ENCODE measurements around the gene CAB39.

CAB39 gene

DNA sequence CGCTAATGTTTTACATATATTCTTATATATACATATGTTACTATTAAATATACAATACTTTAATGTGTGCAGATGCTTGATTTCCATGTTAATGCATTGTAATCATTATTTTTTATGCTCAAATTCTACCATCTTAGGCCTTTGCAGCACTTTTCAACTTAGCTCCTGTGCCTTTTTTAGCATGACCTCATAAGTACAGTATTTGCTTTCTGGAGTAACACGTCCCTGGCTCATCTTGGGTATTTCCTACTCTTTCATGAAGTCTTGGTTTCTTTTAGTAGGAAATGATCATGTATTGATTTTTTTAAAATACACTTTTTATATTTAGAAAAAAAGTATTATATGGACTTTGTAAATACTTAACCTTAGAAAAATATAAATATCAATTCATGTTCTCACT, 36.5 kb downstream of the CAB39 start:
- H3K27ac Mint-ChIP-seq (ENCODE audit: low read depth), result no peak overlapping the region
- H3K27me3 Mint-ChIP-seq, result no peaks in the 10 kb centered on the region
- peaks cover 56% of the 10 kb centered on the region for H3K4me1 Mint-ChIP-seq
- ATAC-seq (replicated peaks; ENCODE audit: extremely low read depth, poor library complexity, severe bottlenecking) (no peak), DNase-seq (ENCODE audit: low spot score in 2 of 2) (no peak)
- no peak overlapping the region for H3K4me3 Mint-ChIP-seq
- no peaks in the 10 kb centered on the region for H3K9me3 Mint-ChIP-seq
- peaks cover 19% of the 10 kb centered on the region for H3K36me3 Mint-ChIP-seq (ENCODE audit: insufficient read depth)

DNA sequence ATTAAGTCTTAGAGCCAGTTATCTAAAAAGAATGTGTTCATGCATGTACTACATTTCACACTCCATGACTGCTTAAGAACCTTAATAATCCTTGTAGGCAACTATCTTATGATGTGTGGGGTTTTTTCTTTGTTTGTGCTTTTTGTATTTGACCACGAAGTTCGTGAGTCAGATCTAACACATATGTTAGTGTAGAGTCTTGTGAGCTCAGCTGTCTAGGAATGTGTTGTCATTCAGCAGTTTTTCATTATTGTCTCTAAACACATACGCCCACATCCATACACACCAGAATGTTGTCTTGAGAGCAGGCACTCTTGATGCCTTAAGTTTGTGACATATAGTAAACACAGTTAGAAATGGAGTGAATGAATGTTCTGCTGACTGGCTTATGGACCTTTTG, 38.4 kb downstream of the CAB39 start:
- no peaks in the 10 kb centered on the region for H3K9me3 Mint-ChIP-seq
- no peak overlapping the region for H3K4me3 Mint-ChIP-seq
- H3K36me3 Mint-ChIP-seq (ENCODE audit: insufficient read depth), result peaks cover 14% of the 10 kb centered on the region
- H3K27ac Mint-ChIP-seq (ENCODE audit: low read depth), result peak overlapping the region; percentile 26
- H3K4me1 Mint-ChIP-seq, result peaks cover 74% of the 10 kb centered on the region
- no peaks in the 10 kb centered on the region for H3K27me3 Mint-ChIP-seq
- ATAC-seq (replicated peaks; ENCODE audit: extremely low read depth, poor library complexity, severe bottlenecking), result peak; percentile 58
- DNase-seq (ENCODE audit: low spot score in 2 of 2), result no peak

DNA sequence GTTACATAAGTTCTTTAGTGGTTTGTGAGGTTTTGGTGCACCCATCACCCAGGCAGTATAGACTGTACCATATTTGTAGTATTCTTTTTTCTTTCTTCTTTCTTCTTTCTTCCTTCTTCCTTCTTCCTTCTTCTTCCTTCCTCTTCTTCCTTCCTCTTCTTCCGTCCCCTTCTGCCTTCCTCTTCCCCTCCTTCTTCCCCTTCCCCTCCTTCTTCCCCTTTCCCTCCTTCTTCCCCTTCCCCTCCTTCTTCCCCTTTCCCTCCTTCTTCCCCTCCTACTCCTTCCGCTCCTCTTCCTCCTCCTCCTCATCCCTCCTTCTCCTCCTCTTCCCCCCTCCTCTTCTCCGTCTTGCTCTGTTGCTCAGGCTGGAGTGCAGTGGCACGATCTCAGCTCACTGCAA, 41.6 kb downstream of the CAB39 start:
- H3K36me3 Mint-ChIP-seq (ENCODE audit: insufficient read depth), result peaks cover 10% of the 10 kb centered on the region
- peaks cover 78% of the 10 kb centered on the region for H3K4me1 Mint-ChIP-seq
- DNase-seq (ENCODE audit: low spot score in 2 of 2) (no peak), ATAC-seq (replicated peaks; ENCODE audit: extremely low read depth, poor library complexity, severe bottlenecking) (no peak)
- H3K27me3 Mint-ChIP-seq, result no peaks in the 10 kb centered on the region
- H3K4me3 Mint-ChIP-seq, result no peak overlapping the region
- no peaks in the 10 kb centered on the region for H3K9me3 Mint-ChIP-seq
- H3K27ac Mint-ChIP-seq (ENCODE audit: low read depth), result peak overlapping the region; percentile 1

DNA sequence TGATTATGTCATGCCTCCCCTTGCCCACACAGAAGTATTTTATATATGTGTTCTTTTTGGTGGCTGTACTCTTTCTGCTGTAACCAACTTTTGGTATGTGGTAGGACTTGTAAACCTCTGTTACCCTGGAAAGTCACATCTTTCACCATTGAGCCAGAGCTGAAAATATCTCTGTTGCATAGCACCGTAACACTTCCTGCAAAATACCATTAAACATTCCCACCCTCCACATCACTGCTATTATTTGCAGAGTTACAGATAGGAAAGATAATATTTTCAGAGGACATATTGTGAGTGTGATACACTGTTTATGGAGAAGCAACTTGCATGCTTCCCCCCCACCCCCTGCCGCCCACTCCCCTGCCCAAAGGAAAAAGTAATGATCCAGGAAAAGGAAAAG, 44.8 kb downstream of the CAB39 start:
- H3K4me3 Mint-ChIP-seq, result peak overlapping the region; percentile 40
- DNase-seq (ENCODE audit: low spot score in 2 of 2) (no peak), ATAC-seq (replicated peaks; ENCODE audit: extremely low read depth, poor library complexity, severe bottlenecking) (peak; percentile 65)
- no peak overlapping the region for H3K27ac Mint-ChIP-seq (ENCODE audit: low read depth)
- peaks cover 64% of the 10 kb centered on the region for H3K4me1 Mint-ChIP-seq
- peaks cover 24% of the 10 kb centered on the region for H3K36me3 Mint-ChIP-seq (ENCODE audit: insufficient read depth)
- no peaks in the 10 kb centered on the region for H3K9me3 Mint-ChIP-seq
- no peaks in the 10 kb centered on the region for H3K27me3 Mint-ChIP-seq

DNA sequence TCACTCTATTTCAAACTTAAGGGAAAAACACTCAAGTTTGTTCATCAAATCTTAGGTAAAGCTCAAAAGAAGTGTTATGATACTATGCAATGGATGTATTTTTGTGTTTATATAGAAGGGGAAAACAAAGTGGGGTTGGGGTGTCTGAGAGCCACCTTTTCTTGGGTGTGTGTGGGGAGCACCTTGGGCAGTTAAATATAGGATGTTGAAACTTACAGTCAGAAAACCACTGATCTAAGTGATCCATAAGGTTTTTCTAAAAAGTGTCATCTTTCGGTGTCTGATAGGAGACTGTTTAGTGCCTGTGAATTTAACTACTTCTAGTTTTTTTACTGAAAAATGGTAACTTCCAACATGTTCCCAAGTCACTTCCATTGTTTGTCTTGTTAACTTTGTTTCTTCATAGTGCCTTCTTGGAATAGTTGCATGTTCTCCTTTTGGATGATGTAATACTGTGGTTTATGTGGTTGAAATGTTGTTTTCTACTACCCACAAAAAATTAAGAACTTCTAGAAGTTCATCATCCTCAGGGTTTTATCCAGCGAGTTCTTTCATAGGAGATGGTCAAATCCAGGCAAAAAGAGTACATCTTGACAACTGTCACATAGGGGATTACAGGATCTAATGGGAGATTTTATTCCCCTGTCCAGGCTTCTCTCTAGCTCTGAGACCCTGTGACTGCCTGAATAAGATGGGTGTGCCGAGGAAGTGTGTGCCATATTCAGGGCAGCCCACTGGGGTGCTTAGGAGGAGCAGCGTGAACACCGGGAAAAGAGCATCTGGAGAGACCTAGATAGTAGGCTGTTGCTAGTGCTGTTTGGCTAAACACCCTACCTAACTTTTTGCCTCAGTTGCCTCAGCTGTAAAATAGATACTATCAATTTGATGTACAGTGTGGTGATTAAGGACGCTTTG, 46.2 kb downstream of the CAB39 start:
- peaks cover 58% of the 10 kb centered on the region for H3K4me1 Mint-ChIP-seq
- DNase-seq (ENCODE audit: low spot score in 2 of 2), result no peak

DNA sequence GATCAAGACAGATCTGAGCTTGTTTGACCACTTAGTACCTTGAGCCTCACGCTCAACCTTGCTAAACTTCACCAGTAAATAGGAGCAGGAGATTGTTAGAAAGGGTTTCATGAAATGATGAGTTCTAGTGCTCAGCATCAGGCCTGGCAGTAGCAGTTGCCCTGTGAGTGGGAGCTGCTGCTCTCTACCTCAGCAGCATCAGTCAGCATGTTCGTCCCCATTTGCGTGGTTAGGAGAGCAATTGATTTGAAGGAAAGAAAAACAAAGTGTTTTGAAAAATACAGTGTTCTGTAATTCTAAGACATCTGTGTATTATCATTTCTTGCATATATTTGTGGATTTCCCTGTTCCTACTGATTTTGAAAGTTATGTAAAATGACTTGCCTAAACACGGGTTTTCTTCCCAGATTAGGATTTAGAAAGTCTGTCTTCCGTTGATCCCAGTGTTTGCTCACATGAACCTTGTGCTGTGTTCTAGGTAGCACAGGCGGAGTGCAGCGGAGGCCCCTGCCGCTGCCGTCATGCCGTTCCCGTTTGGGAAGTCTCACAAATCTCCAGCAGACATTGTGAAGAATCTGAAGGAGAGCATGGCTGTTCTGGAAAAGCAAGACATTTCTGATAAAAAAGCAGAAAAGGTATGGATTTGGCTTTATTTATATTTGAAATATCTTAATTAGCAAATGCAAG, 47.0 kb downstream of the CAB39 start:
- H3K27ac Mint-ChIP-seq (ENCODE audit: low read depth), result no peak overlapping the region
- no peaks in the 10 kb centered on the region for H3K27me3 Mint-ChIP-seq
- peaks cover 54% of the 10 kb centered on the region for H3K4me1 Mint-ChIP-seq
- H3K9me3 Mint-ChIP-seq, result no peaks in the 10 kb centered on the region
- H3K36me3 Mint-ChIP-seq (ENCODE audit: insufficient read depth), result peaks cover 25% of the 10 kb centered on the region
- ATAC-seq (replicated peaks; ENCODE audit: extremely low read depth, poor library complexity, severe bottlenecking) (no peak), DNase-seq (ENCODE audit: low spot score in 2 of 2) (no peak)
- H3K4me3 Mint-ChIP-seq, result no peak overlapping the region

More for the DNA sequence above, 46.2 kb downstream of the CAB39 start:
- Mint-ChIP-seq H3K27ac (ENCODE audit: low read depth) (peak overlapping the region; percentile 80), H3K36me3 (ENCODE audit: insufficient read depth) (peaks cover 23% of the 10 kb centered on the region), H3K4me3 (peak overlapping the region; percentile 40), H3K9me3 (no peaks in the 10 kb centered on the region), H3K27me3 (no peaks in the 10 kb centered on the region)
- ATAC-seq (replicated peaks; ENCODE audit: extremely low read depth, poor library complexity, severe bottlenecking), result no peak

DNA sequence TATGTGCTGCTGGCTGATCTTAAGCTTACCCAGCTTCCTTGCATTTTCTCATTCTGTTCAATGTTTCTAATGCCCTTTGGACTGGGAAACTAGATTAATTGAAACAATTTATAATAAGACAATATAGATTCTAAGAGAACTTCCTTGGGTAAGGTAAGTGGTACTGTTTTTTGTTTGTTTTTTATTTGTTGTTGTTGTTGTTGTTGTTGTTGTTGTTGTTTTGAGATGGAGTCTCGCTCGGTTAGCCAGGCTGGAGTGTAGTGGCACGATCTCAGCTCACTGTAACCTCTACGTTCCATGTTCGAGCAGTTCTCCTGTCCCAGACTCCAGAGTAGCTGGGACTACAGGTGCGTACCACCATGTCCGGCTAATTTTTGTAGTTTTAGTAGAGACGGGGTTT, 49.1 kb downstream of the CAB39 start:
- Mint-ChIP-seq H3K9me3 (no peaks in the 10 kb centered on the region), H3K27ac (ENCODE audit: low read depth) (no peak overlapping the region), H3K4me1 (peaks cover 39% of the 10 kb centered on the region), H3K27me3 (no peaks in the 10 kb centered on the region), H3K4me3 (no peak overlapping the region), H3K36me3 (ENCODE audit: insufficient read depth) (peaks cover 31% of the 10 kb centered on the region)
- DNase-seq (ENCODE audit: low spot score in 2 of 2), result no peak
- no peak for ATAC-seq (replicated peaks; ENCODE audit: extremely low read depth, poor library complexity, severe bottlenecking)

DNA sequence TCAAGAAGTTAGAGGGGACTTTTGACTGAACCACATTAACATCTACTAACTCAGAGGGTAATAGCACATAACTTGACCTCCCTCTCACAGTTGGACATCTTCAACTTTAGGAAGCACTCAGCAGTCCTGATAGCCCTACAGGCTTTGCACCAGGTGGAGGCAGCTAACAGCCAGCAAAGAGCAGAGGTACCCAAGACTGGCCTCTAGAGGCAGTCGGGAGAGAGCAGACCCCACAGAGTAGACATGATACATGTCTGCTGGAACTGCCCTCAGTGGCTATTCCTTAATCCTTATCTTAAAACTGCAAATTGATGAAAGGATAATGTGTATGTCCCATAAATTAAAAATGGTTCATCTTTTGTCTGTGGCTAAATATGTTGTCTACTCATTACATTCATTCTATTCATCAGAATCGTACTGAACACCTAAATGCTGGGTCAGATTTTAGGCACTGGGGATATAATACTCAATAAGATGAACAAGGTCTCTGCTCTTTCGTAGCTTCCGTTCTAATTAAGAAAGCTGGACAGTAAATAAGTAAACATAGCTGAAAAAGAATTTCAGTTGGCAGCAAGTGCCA, 49.8 kb downstream of the CAB39 start:
- H3K36me3 Mint-ChIP-seq (ENCODE audit: insufficient read depth), result peaks cover 34% of the 10 kb centered on the region
- no peak overlapping the region for H3K4me3 Mint-ChIP-seq
- DNase-seq (ENCODE audit: low spot score in 2 of 2), result no peak
- H3K27ac Mint-ChIP-seq (ENCODE audit: low read depth), result no peak overlapping the region
- H3K27me3 Mint-ChIP-seq, result no peaks in the 10 kb centered on the region
- H3K4me1 Mint-ChIP-seq, result peaks cover 40% of the 10 kb centered on the region
- no peaks in the 10 kb centered on the region for H3K9me3 Mint-ChIP-seq
- peak; percentile 82 for ATAC-seq (replicated peaks; ENCODE audit: extremely low read depth, poor library complexity, severe bottlenecking)

DNA sequence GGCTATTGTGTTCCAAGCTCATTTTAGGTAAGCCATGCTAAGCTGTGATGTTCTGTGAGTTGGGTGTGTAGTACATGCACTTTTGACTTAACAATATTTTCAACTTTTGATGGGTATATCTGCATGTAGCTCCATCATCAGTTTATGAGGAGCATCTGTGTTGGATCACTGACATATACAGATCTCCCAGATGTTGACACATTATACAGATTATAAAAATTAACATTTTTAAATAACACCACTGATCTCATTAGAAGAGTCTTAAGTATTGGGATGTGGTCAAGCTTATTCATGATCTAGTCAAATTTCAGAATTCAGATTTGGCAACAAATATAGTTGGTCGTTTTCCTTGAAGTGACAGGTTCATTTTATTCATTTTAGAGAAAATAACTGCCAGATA, 51.7 kb downstream of the CAB39 start:
- DNase-seq (ENCODE audit: low spot score in 2 of 2) (no peak), ATAC-seq (replicated peaks; ENCODE audit: extremely low read depth, poor library complexity, severe bottlenecking) (no peak)
- no peak overlapping the region for H3K4me3 Mint-ChIP-seq
- no peak overlapping the region for H3K27ac Mint-ChIP-seq (ENCODE audit: low read depth)
- peaks cover 41% of the 10 kb centered on the region for H3K4me1 Mint-ChIP-seq
- H3K27me3 Mint-ChIP-seq, result no peaks in the 10 kb centered on the region
- H3K36me3 Mint-ChIP-seq (ENCODE audit: insufficient read depth), result peaks cover 31% of the 10 kb centered on the region
- no peaks in the 10 kb centered on the region for H3K9me3 Mint-ChIP-seq

DNA sequence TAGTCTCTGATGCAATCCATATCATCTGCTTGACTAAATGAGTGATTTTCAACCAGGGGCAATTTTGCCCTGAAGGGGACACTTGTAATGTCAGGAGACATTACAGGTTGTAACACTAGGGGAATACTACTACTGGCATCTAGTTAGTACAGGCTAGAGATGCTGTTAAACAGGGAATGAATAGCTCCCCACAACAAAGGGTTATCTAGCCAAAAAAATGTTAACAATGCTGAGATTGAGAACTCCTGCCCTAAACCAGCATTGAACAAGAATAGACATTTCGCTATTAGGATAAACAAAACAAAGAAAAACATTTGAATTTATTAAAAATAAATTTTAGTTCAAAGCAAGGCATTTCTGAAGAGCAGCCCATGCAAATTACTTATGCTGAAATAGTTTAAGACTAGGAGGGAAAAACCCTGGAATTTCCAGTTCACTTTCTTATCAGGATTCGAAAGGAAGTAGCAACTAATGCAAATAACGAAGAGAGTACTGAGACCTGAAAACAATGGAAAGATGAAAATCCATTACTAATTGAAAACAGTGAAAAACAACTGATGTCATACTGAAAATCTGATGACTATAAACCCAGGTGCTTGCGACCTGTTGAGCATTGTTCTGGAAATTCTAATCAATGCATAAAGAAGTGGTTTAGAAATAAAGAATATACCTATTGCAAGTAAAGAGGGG, 53.1 kb downstream of the CAB39 start:
- ATAC-seq (replicated peaks; ENCODE audit: extremely low read depth, poor library complexity, severe bottlenecking), result no peak
- Mint-ChIP-seq H3K36me3 (ENCODE audit: insufficient read depth) (peaks cover 28% of the 10 kb centered on the region), H3K4me1 (peaks cover 34% of the 10 kb centered on the region)

DNA sequence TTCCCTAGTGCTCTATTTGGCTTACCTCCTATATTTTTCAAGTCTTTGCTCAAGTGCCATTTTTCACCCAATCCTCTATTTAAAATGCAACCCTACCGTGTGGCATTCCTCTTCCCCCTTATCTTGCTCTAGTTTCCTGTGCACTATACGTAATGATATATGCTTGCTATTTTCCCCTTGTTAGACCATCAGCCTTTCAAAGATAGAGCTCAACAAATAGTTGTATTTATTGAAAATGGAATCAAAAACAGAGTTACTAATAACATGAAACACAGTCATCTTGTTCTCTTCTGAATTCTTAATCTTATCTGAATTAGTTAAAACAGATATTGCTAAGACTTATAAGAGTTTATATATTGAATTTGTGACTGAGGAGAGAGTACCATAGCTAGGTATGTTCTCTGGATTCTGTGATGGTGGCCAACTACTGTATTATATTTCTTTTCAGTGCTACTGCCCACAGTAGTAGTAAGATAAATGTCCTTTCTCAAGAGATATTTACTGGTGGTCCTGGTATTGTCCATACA, 55.3 kb downstream of the CAB39 start:
- Mint-ChIP-seq H3K27ac (ENCODE audit: low read depth) (peak overlapping the region; percentile 72), H3K4me3 (no peak overlapping the region), H3K4me1 (peaks cover 51% of the 10 kb centered on the region), H3K27me3 (no peaks in the 10 kb centered on the region), H3K36me3 (ENCODE audit: insufficient read depth) (peaks cover 19% of the 10 kb centered on the region), H3K9me3 (no peaks in the 10 kb centered on the region)
- DNase-seq (ENCODE audit: low spot score in 2 of 2) (no peak), ATAC-seq (replicated peaks; ENCODE audit: extremely low read depth, poor library complexity, severe bottlenecking) (no peak)

More for the DNA sequence above, 53.1 kb downstream of the CAB39 start:
- no peak overlapping the region for H3K4me3 Mint-ChIP-seq
- no peaks in the 10 kb centered on the region for H3K27me3 Mint-ChIP-seq
- H3K9me3 Mint-ChIP-seq, result no peaks in the 10 kb centered on the region
- H3K27ac Mint-ChIP-seq (ENCODE audit: low read depth), result no peak overlapping the region
- DNase-seq (ENCODE audit: low spot score in 2 of 2), result no peak

DNA sequence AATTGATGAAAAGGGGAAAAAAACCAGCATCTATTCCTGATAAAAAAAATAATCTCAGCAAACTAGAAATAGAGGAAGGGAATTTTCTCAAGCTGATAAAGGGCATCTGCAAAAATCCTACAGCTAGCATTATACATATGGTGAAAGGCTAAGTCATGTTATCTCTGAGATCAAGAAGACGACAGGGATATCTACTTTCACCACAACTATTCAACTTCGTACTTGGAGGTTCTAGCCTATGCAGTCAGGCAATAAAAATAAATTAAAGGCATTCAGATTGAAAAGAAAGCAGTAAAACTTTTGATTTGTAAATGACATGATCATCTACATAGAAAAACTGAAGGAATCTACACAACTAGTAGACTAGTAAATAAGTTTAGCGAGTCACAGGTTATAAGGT, 58.2 kb downstream of the CAB39 start:
- H3K27me3 Mint-ChIP-seq, result no peaks in the 10 kb centered on the region
- H3K27ac Mint-ChIP-seq (ENCODE audit: low read depth), result peak overlapping the region; percentile 86
- no peak overlapping the region for H3K4me3 Mint-ChIP-seq

More for the DNA sequence above, 58.2 kb downstream of the CAB39 start:
- peaks cover 67% of the 10 kb centered on the region for H3K4me1 Mint-ChIP-seq
- ATAC-seq (replicated peaks; ENCODE audit: extremely low read depth, poor library complexity, severe bottlenecking) (no peak), DNase-seq (ENCODE audit: low spot score in 2 of 2) (no peak)
- H3K36me3 Mint-ChIP-seq (ENCODE audit: insufficient read depth), result peaks cover 17% of the 10 kb centered on the region
- no peaks in the 10 kb centered on the region for H3K9me3 Mint-ChIP-seq

Measured in central memory CD8-positive, alpha-beta T cell (primary cell).